ENCODE measurements around the gene PROSER2.
"Not testable (repeated sequence)": the region's sequence is repeated elsewhere in the genome, so short reads cannot be mapped to it uniquely, and the experiment has no call there.

PROSER2 gene

GRCh38 chr10:11886851-11887250 lies 63.7 kb downstream of the PROSER2 start:
- DNase-seq: no peak

- DNase-seq: no peak
These were observed 64.4 kb downstream of the PROSER2 start for GRCh38 chr10:11887381-11888227.

GRCh38 chr10:11889263-11889662 lies 66.1 kb downstream of the PROSER2 start:
- not testable (repeated sequence) for DNase-seq

GRCh38 chr10:11891776-11892486 lies 68.8 kb downstream of the PROSER2 start:
- DNase-seq: no peak

GRCh38 chr10:11893749-11894278 lies 70.7 kb downstream of the PROSER2 start:
- peak in 1 of 2 experiments; percentile 12 for DNase-seq

GRCh38 chr10:11894381-11895107 lies 71.4 kb downstream of the PROSER2 start:
- no peak for DNase-seq

GRCh38 chr10:11895108-11895466 lies 71.9 kb downstream of the PROSER2 start:
- no peak for DNase-seq

- DNase-seq: no peak
These were observed 72.4 kb downstream of the PROSER2 start for GRCh38 chr10:11895598-11895997.

GRCh38 chr10:11896549-11897200 lies 73.5 kb downstream of the PROSER2 start:
- DNase-seq: no peak

GRCh38 chr10:11898033-11898371 lies 74.8 kb downstream of the PROSER2 start:
- DNase-seq: no peak

GRCh38 chr10:11898372-11899066 lies 75.4 kb downstream of the PROSER2 start:
- DNase-seq: no peak

GRCh38 chr10:11899067-11899876 lies 76.1 kb downstream of the PROSER2 start:
- no peak for DNase-seq

GRCh38 chr10:11901036-11901301 lies 77.8 kb downstream of the PROSER2 start:
- DNase-seq: no peak

- no peak for DNase-seq
These were observed 78.3 kb downstream of the PROSER2 start for GRCh38 chr10:11901454-11901832.

- DNase-seq: no peak
These were observed 78.8 kb downstream of the PROSER2 start for GRCh38 chr10:11901833-11902475.

GRCh38 chr10:11902646-11903045 lies 79.5 kb downstream of the PROSER2 start:
- no peak for DNase-seq

GRCh38 chr10:11906714-11907113 lies 83.6 kb downstream of the PROSER2 start:
- no peak for DNase-seq

- DNase-seq: no peak
These were observed 84.8 kb downstream of the PROSER2 start for GRCh38 chr10:11907914-11908313.

GRCh38 chr10:11908536-11908935 lies 85.4 kb downstream of the PROSER2 start:
- DNase-seq: no peak

GRCh38 chr10:11908991-11909390 lies 85.8 kb downstream of the PROSER2 start:
- DNase-seq: no peak

GRCh38 chr10:11909618-11910017 lies 86.5 kb downstream of the PROSER2 start:
- no peak for DNase-seq
